Measurements from ENCODE around the gene SLC39A2.
"Not testable (repeated sequence)": the region's sequence is repeated elsewhere in the genome, so short reads cannot be mapped to it uniquely, and the experiment has no call there.

SLC39A2 gene

GRCh38 chr14:21025371-21026273, 26.5 kb downstream of the SLC39A2 start:
- no peak for DNase-seq (ENCODE audit: low spot score)

GRCh38 chr14:21026274-21026987, 27.3 kb downstream of the SLC39A2 start:
- DNase-seq (ENCODE audit: low spot score) = no peak

DNA sequence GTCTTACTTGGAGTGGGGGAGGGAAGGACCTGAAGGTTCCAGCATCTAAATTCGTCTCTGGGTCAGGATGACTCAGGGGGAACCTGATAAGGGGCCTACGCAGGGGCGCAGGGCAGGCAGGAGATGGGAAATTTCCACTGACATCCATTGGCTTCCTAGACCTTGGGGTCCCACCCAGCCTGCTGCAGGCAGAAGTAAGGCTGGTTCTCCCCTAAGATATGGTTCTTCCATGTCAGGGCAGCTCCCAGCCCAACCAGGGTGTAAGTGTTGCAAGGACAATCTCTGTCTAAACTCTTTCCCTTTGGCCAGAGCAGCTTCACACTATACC, 27.9 kb downstream of the SLC39A2 start:
- no peak for DNase-seq (ENCODE audit: low spot score)

DNA sequence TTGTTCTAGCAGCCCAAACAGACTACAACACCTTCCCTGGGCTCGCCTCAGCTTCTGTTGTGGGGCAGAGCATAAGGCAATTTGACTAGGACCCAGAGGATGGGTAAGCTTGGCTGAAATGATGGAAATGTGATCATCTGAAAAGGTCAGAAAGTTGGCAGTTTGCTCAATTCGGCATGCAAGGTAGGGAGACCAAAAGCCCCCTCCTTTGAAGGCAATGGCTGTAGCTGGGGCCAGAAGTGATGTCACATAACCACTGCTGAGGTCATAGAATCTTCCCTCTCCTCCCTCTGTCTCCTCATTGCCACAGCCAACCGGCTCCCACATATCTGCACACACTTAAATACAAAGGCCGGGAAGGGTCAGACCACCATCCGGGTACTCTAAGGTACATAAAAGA, 30.8 kb downstream of the SLC39A2 start, which contains the start of gene TPPP2:
TPPP2 (plus strand) TSS at position 301 of the 400 bp plus-strand sequence. CDS start 365 bp downstream, outside the sequence.
- DNase-seq (ENCODE audit: low spot score) = no peak

- DNase-seq (ENCODE audit: low spot score) = no peak
Observed at GRCh38 chr14:21030531-21030930, 31.4 kb downstream of the SLC39A2 start.

GRCh38 chr14:21032326-21033132, 33.4 kb downstream of the SLC39A2 start:
- no peak for DNase-seq (ENCODE audit: low spot score)

- DNase-seq (ENCODE audit: low spot score) = no peak
Observed at GRCh38 chr14:21033133-21033698, 34.1 kb downstream of the SLC39A2 start.

DNA sequence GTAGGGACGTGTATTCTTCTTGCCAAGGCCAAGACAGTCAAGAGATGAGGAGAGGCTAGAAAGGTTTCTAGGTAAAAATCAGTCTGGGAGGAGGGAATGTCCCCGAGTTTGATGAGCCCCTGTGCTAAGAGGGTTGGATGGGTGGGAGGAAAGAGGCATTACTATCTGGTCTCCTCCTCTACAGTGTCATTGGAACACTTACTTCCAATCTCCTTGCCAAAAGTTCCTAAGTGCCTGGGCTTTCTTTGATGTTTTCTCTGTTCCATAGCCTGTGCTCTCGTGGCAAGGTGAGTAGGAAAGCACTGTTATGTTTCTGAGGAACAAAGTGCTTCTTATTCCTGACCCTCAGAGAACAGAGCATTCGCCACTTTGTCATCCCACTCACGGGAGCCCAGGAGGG, 35.6 kb downstream of the SLC39A2 start, which contains the start of gene RNASE13:
RNASE13 (minus strand) TSS at position 101 of the 400 bp plus-strand sequence. CDS start 519 bp downstream, outside the sequence.
- no peak for DNase-seq (ENCODE audit: low spot score)

DNA sequence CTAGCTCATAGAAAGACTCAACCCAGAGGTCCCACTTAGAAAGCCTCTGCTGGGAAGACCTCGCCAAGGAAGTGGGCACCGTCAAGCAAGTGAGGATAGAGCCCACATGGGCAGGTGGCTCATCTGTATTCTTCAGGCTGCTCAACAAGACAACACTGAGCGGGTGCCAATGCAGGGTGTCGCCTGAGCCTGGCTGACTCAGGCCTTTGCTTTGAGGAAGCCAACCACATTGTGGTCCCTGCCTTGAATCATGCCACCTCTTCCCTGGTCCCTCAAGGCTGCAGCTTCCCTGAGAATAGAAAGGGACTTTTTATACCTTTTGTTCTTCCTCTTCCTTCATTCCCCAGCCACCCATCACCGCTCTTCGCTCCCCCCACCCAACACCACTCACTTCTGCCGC, 37.7 kb downstream of the SLC39A2 start:
- DNase-seq (ENCODE audit: low spot score) = no peak

GRCh38 chr14:21037156-21037555, 38.1 kb downstream of the SLC39A2 start:
- DNase-seq (ENCODE audit: low spot score) = no peak

DNA sequence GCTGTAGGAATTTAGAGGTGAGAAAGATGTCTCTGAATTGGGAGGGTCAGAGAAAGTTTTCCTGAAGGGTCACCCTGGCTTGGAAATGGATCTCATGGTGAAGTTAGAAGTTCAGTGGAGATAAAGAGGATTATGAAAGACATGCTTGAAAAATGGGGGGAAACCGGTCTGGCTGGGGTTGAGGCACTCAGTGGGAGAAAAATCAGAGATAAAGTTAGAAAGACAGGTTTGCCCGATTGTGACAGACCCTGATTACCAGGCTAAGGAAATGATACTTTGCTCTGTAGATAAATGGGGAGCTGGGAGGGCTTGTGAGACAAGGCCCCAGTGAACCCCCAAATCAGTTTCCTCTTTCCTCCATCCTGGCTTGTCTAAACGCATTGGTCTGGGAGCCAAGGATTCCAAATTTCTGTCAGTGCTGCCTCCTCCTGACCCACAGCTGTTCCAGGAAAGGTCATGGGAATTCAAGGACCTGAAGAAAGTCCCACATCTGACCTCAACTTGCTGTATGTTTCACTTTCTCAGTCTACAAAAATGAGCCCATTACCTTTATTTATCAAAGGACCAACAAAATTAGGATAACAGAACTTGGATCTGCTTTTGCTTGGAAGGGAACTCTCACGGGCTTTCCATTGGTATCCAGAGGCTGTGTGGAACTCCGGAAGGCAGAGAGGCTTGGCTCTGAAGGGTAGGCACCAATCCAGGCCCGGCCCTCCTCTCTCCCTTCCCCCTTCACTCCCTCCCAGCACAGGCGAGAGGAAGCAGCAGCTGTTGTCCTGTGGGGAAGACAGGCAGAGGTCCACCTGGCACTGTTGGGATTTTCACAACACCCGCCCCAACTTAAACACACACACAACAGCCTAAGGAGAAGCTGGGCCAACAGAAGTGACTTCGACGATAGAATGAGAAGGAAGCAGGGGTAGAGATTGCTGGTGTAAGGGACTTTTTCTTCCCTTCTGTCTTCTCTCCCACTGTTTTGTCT, 39.6 kb downstream of the SLC39A2 start:
- DNase-seq (ENCODE audit: low spot score) = no peak

- DNase-seq (ENCODE audit: low spot score) = no peak
Observed at GRCh38 chr14:21039585-21040369, 40.7 kb downstream of the SLC39A2 start.

GRCh38 chr14:21040370-21040925, 41.4 kb downstream of the SLC39A2 start:
- DNase-seq (ENCODE audit: low spot score) = no peak

GRCh38 chr14:21040941-21041340, 41.8 kb downstream of the SLC39A2 start:
- DNase-seq (ENCODE audit: low spot score) = not testable (repeated sequence)

GRCh38 chr14:21041676-21042433, 42.8 kb downstream of the SLC39A2 start, which contains the start of gene RNASE7:
Gene RNASE7 (plus strand): TSS chr14:21042362. CDS start chr14:21042993, 631 bp downstream.
- no peak for DNase-seq (ENCODE audit: low spot score)

DNA sequence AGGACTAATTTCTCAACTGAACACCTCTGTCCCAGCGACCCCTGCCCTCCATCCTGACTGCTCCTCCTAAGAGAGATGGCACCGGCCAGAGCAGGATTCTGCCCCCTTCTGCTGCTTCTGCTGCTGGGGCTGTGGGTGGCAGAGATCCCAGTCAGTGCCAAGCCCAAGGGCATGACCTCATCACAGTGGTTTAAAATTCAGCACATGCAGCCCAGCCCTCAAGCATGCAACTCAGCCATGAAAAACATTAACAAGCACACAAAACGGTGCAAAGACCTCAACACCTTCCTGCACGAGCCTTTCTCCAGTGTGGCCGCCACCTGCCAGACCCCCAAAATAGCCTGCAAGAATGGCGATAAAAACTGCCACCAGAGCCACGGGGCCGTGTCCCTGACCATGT, 43.8 kb downstream of the SLC39A2 start:
- DNase-seq (ENCODE audit: low spot score) = no peak

DNA sequence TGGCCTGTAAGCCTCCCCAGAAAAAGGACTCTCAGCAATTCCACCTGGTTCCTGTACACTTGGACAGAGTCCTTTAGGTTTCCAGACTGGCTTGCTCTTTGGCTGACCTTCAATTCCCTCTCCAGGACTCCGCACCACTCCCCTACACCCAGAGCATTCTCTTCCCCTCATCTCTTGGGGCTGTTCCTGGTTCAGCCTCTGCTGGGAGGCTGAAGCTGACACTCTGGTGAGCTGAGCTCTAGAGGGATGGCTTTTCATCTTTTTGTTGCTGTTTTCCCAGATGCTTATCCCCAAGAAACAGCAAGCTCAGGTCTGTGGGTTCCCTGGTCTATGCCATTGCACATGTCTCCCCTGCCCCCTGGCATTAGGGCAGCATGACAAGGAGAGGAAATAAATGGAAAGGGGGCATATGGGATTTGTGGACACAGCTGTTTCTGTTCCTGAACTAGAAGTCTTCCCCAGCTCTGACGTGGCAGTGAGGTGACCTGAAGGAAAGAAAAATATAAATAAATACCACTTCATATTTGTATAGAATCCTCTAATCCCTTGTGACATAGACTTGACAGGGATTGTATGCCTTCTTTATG, 44.4 kb downstream of the SLC39A2 start:
- no peak for DNase-seq (ENCODE audit: low spot score)

DNA sequence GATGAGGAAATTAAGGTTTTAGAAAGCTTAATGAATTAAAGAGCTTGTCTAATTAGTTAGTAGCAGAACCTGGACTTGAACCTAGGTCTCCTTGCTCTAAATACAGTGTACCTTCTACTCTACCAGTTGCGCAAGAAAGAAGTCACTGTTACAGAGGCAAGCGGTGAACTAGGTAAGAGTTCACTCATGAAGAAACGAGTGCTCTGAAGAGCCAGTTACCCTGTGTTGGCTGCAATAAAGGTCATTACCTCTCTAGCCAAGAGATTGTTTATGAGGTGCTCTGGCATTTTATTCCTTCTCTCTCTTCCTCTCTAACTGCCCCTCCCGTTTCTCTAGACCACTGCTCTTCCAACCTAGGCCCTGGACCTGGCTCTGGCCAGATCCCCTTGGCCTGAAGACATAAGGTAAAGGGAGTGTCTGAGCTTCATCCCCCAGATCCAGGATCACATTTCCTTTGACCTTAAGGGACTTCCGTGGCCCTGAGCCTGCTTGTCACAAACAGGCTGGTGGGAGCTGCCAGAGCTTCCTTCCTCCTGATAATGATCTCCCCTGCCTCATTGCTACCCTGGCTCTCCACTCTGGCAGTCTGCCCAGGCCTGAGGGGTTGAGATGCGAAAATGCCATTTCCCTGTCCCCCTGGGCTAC, 45.0 kb downstream of the SLC39A2 start:
- DNase-seq (ENCODE audit: low spot score) = no peak
